Amniotic stem cell (primary cell): ENCODE results near the gene SLC16A3.

Experiments
- DNase-seq: peaks from one replicate; lab custom pipeline; 2025; lab: John Stamatoyannopoulos, UW

The SLC16A3 gene

DNA sequence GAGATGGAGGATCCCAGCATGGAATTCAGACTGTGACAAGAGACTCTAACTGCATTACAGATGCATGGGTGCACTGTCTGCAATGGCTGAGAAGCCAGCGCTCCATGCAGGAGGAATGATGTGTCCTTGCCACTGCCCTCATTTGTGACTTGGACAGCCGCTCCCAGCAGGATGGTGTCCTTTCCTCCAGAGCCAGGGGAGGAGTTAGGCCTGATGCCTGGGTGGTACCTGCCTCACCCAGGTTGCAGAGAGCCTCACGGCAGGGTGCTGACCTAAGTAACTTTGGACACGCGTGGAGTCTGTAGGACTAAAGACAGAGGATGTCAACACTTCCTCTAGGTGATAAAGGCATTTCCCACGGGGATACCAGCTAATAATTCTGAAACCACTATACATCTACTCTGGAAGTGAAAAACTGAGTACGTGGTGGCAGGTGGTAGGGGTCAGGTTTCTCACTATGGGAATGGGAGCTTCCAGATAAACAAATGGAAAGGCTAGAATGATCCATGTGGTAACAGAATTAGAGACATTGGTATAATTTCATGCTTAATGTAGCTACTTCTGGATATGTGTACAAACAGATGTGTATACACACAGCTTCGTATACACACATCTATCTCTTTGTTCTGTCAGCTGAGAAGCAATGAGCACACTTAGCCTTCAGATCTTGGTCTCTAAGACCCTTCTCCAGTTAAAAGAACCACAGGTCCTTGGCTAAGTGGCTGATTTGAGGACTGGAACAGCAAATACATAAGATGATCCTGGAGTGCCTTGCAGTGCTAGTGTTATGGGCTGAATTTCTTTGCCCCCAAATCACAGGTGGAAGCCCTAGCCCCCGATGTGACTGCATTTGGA is 58.4 kb downstream of the SLC16A3 start:
- DNase-seq = no peak

DNA sequence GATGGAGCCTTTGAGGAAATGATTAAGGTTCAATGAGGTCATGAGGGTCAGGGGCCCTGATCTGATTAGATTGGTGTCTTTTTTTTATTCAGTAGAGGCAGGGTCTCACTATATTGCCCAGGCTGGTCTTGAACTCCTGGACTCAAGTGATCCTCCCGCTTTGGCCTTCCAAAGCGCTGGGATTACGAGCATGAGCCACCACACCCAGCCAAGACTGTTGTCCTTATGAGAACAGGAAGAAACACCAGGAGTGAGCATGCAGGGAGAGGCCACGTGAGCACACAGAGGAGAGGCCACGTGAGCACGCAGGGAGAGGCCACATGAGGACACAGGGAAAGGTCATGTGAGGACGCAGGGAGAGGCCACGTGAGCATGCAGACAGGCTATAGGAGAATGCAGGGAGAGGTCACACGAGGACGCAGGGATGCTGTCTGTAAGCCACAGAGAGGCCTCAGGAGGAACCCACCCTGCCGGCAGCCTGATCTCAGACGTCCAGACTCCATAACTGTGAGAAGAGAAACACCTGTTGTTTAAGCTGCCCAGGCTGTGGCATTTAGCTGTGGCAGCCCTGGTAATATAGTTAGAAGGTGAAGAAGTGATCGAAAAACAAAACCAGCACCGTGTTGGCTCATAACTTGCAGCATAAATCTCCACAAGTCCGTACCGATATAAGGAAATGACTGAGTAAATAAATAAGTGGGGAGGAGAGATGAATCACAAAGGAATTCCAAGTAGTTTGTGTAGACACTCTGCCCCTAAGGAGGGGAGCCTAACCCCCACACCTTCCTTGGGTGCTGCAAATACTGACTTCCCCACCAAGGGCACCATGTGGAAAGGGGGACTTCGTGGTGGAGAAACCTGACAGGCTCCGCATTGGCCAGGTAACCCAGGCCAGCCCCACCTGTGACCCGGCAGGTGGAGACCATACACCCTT is 59.3 kb downstream of the SLC16A3 start:
- DNase-seq = no peak
